Colonic mucosa (tissue), 4 donors: ENCODE measurements around the gene ANKRD49. TPM values are rescaled to one million over a fixed set of nuclear protein-coding genes. Genes with fewer than 3 reads are reported as not detected.

Experiments used
- DNase-seq: peaks from one replicate; pipeline ENCODE4 v3.0.0-alpha.2; 2020
- H3K27ac ChIP-seq: fragments of 200-600 bp; one replicate; pipeline ENCODE4 v1.8.0; 2021
- H3K27me3 ChIP-seq: fragments of 200-600 bp; one replicate; pipeline ENCODE4 v1.8.0; 2021
- H3K36me3 ChIP-seq: fragments of 200-600 bp; one replicate; pipeline ENCODE4 v1.8.0; 2021
- H3K4me1 ChIP-seq: fragments of 200-600 bp; one replicate; pipeline ENCODE4 v1.8.0; 2021; ENCODE audit warnings: mild to moderate bottlenecking
- H3K4me3 ChIP-seq: fragments of 200-600 bp; one replicate; pipeline ENCODE4 v1.8.0; 2021
- H3K9ac ChIP-seq, 2 donors: one replicate each; pipeline ENCODE4 v1.7.0; 2013; ENCODE audit warnings: control low read depth in 2 of 2, low read depth in 2 of 2, low read length in 2 of 2
- H3K9me3 ChIP-seq: fragments of 200-600 bp; one replicate; pipeline ENCODE4 v1.8.0; 2021
- CTCF ChIP-seq: fragments of 200-600 bp; IDR thresholded peaks from one replicate; pipeline ENCODE4 v1.8.0; 2022; ENCODE audit warnings: antibody characterized with exemption, mild to moderate bottlenecking
- intact Hi-C: fragments of 100-400 bp; cut with DNase I; formaldehyde crosslinking; loops from one replicate; pipeline ENCODE4 v1.14.1; 2022
- total RNA-seq, 2 donors: library from RNA; stranded (reverse); fragmentation: NEBNext Ultra II Directional in 1 of 2; extraction: Animal tissue kit (Norgen Biotek cat#: 25700) in 1 of 2; gene quantifications; one replicate each; pipeline ENCODE4 v1.2.1, GENCODE V29; 2021
- donor health status: healthy.
- donor health status: DM: no; HTN: no; CAD: no.
- donor health status: DM: no; HTN: no; CAD: no.

The ANKRD49 gene
- total RNA-seq, 2 donors from 2014 or later, result 10.7 to 14.6 TPM

GRCh38 chr11:94526645-94527438 is 33.1 kb downstream of the ANKRD49 start:
- H3K4me1 ChIP-seq, result no peaks in the 10 kb centered on the region
- H3K27me3 ChIP-seq, result no peaks in the 10 kb centered on the region
- no peak overlapping the region for H3K9ac ChIP-seq
- no peaks in the 10 kb centered on the region for H3K36me3 ChIP-seq
- no peak for DNase-seq
- no peak for TF ChIP-seq CTCF
- no peaks in the 10 kb centered on the region for H3K9me3 ChIP-seq
- no peak overlapping the region for H3K27ac ChIP-seq
- intact Hi-C loops, result loop anchor here (10.0 kb wide), 1 partner anchor 368 kb away; no protein-coding TSS in a partner anchor
- no peak overlapping the region for H3K4me3 ChIP-seq

GRCh38 chr11:94528551-94528950 is 34.8 kb downstream of the ANKRD49 start:
- H3K4me1 ChIP-seq, result peaks cover 4% of the 10 kb centered on the region
- no peaks in the 10 kb centered on the region for H3K36me3 ChIP-seq
- DNase-seq, result no peak
- no peak overlapping the region for H3K4me3 ChIP-seq
- no peak for TF ChIP-seq CTCF
- no peaks in the 10 kb centered on the region for H3K27me3 ChIP-seq
- no peaks in the 10 kb centered on the region for H3K9me3 ChIP-seq
- H3K27ac ChIP-seq, result no peak overlapping the region
- no peak overlapping the region for H3K9ac ChIP-seq
- intact Hi-C loops, result loop anchor here (10.0 kb wide), 1 partner anchor 366 kb away; no protein-coding TSS in a partner anchor

GRCh38 chr11:94532211-94532610 is 38.4 kb downstream of the ANKRD49 start:
- intact Hi-C loops, result no loop called here
- H3K4me3 ChIP-seq, result no peak overlapping the region
- H3K27me3 ChIP-seq, result no peaks in the 10 kb centered on the region
- peaks cover 8% of the 10 kb centered on the region for H3K4me1 ChIP-seq
- H3K9ac ChIP-seq, result no peak overlapping the region
- H3K36me3 ChIP-seq, result no peaks in the 10 kb centered on the region
- no peak for DNase-seq
- H3K27ac ChIP-seq, result no peak overlapping the region
- TF ChIP-seq CTCF, result no peak
- no peaks in the 10 kb centered on the region for H3K9me3 ChIP-seq

GRCh38 chr11:94533206-94533605 is 39.4 kb downstream of the ANKRD49 start:
- Histone ChIP-seq H3K36me3 (no peaks in the 10 kb centered on the region), H3K9me3 (no peaks in the 10 kb centered on the region), H3K27ac (no peak overlapping the region), H3K4me3 (no peak overlapping the region), H3K9ac (no peak overlapping the region), H3K27me3 (no peaks in the 10 kb centered on the region), H3K4me1 (peaks cover 8% of the 10 kb centered on the region)
- TF ChIP-seq CTCF, result no peak
- no peak for DNase-seq
- intact Hi-C loops, result no loop called here

GRCh38 chr11:94533696-94534630 is 40.2 kb downstream of the ANKRD49 start:
- no peaks in the 10 kb centered on the region for H3K27me3 ChIP-seq
- intact Hi-C loops, result no loop called here
- H3K9ac ChIP-seq, result no peak overlapping the region
- H3K4me3 ChIP-seq, result no peak overlapping the region
- DNase-seq, result no peak
- H3K4me1 ChIP-seq, result peaks cover 8% of the 10 kb centered on the region
- no peaks in the 10 kb centered on the region for H3K36me3 ChIP-seq
- H3K9me3 ChIP-seq, result no peaks in the 10 kb centered on the region
- H3K27ac ChIP-seq, result no peak overlapping the region
- no peak for TF ChIP-seq CTCF
